Neural cell (in vitro differentiated cells): ENCODE data around the gene BMP4. TPM values are rescaled to one million over a fixed set of nuclear protein-coding genes. Genes with fewer than 3 reads are reported as not detected.

Experiments used
- H2AFZ ChIP-seq: fragments of 200-600, 300-800 bp; sonication (generic), shearing (Covaris generic); 2 replicates; pipeline ENCODE4 v1.6.0; 2014; ENCODE audit warnings: low read depth, mild to moderate bottlenecking, antibody characterized with exemption, low read length, moderate library complexity
- H3F3A ChIP-seq: fragments of 200-600 bp; shearing (Covaris generic); 2 replicates; pipeline ENCODE4 v1.6.1; 2016; ENCODE audit warnings: mild to moderate bottlenecking, moderate library complexity, mixed read lengths, antibody characterized with exemption, low read length; ENCODE audit not compliant: insufficient read depth, poor library complexity, severe bottlenecking
- H3K27ac ChIP-seq: fragments of 200-600, 300-800 bp; sonication (generic), shearing (Covaris generic); 2 replicates; pipeline ENCODE4 v1.5.1; 2014; ENCODE audit warnings: mild to moderate bottlenecking, low read length, moderate library complexity
- H3K27me3 ChIP-seq: fragments of 300-800, 200-600 bp; sonication (generic), shearing (Covaris generic); 2 replicates; pipeline ENCODE4 v1.6.0; 2014; ENCODE audit warnings: mild to moderate bottlenecking, low read depth, low read length, moderate library complexity; ENCODE audit not compliant: insufficient read depth
- H3K36me3 ChIP-seq: fragments of 300-800, 200-600 bp; sonication (generic), shearing (Covaris generic); 2 replicates; pipeline ENCODE4 v1.5.1; 2014; ENCODE audit warnings: mild to moderate bottlenecking, antibody characterized with exemption, low read length, moderate library complexity; ENCODE audit not compliant: insufficient read depth
- H3K4me2 ChIP-seq: fragments of 300-800, 200-600 bp; sonication (generic), shearing (Covaris generic); 2 replicates; pipeline ENCODE4 v1.6.0; 2014; ENCODE audit warnings: mild to moderate bottlenecking, low read length
- H3K4me3 ChIP-seq: fragments of 300-800, 200-600 bp; sonication (generic), shearing (Covaris generic); 2 replicates; pipeline ENCODE4 v1.5.1; 2014; ENCODE audit warnings: mild to moderate bottlenecking, low read length, moderate library complexity
- H3K79me2 ChIP-seq: fragments of 200-600 bp; shearing (Covaris generic); replicated peaks from 2 replicates; pipeline ENCODE4 v1.6.0; 2014; ENCODE audit warnings: mild to moderate bottlenecking, low read length, moderate library complexity; ENCODE audit not compliant: insufficient read depth
- H3K9ac ChIP-seq: fragments of 300-800, 200-600 bp; sonication (generic), shearing (Covaris generic); 2 replicates; pipeline ENCODE4 v1.6.1; 2016; ENCODE audit warnings: mild to moderate bottlenecking, low read length, mixed read lengths
- H3K9me2 ChIP-seq: fragments of 200-600 bp; shearing (Covaris generic); 2 replicates; pipeline ENCODE4 v1.6.1; 2016; ENCODE audit warnings: mild to moderate bottlenecking, low read length, mixed read lengths; ENCODE audit not compliant: insufficient read depth
- H3K9me3 ChIP-seq: fragments of 200-600, 300-800 bp; sonication (generic), shearing (Covaris generic); 2 replicates; pipeline ENCODE4 v1.6.1; 2016; ENCODE audit warnings: mild to moderate bottlenecking, mixed run types, low read length, moderate library complexity, mixed read lengths
- H4K20me1 ChIP-seq: fragments of 200-600 bp; shearing (Covaris generic); 2 replicates; pipeline ENCODE4 v1.6.1; 2016; ENCODE audit warnings: mild to moderate bottlenecking, mixed run types; ENCODE audit not compliant: insufficient read depth
- CTCF ChIP-seq: fragments of 450-650 bp; IDR thresholded peaks from 2 replicates; pipeline ENCODE4 v1.5.1; 2014; ENCODE audit warnings: antibody characterized with exemption, mild to moderate bottlenecking, moderate library complexity; ENCODE audit not compliant: poor library complexity, severe bottlenecking
- EP300 ChIP-seq: fragments of 450-650 bp; conservative IDR thresholded peaks from 2 replicates; pipeline ENCODE4 v1.6.1; 2014; ENCODE audit warnings: antibody characterized with exemption, mild to moderate bottlenecking, moderate library complexity; ENCODE audit not compliant: poor library complexity, severe bottlenecking
- EZH2 ChIP-seq: fragments of 200-600, 300-800 bp; shearing (Covaris generic), sonication (generic); IDR thresholded peaks from 2 replicates; pipeline ENCODE4 v1.6.1; 2014; ENCODE audit warnings: antibody characterized with exemption, low read length, borderline replicate concordance, mild to moderate bottlenecking; ENCODE audit not compliant: insufficient read depth, poor library complexity, severe bottlenecking
- MXI1 ChIP-seq: fragments of 450-650 bp; conservative IDR thresholded peaks from 2 replicates; pipeline ENCODE4 v1.6.1; 2014; ENCODE audit warnings: antibody characterized with exemption, mild to moderate bottlenecking; ENCODE audit not compliant: poor library complexity, severe bottlenecking
- POLR2AphosphoS5 ChIP-seq: IDR thresholded peaks from 2 replicates; pipeline ENCODE4 v1.6.1; 2012
- RAD21 ChIP-seq: fragments of 450-650 bp; conservative IDR thresholded peaks from 2 replicates; pipeline ENCODE4 v1.6.1; 2014; ENCODE audit warnings: antibody characterized with exemption, mild to moderate bottlenecking, moderate library complexity
- SMC3 ChIP-seq: fragments of 450-650 bp; conservative IDR thresholded peaks from 2 replicates; pipeline ENCODE4 v1.6.1; 2014; ENCODE audit warnings: antibody characterized with exemption, mild to moderate bottlenecking, moderate library complexity; ENCODE audit not compliant: poor library complexity
- TAF1 ChIP-seq: IDR thresholded peaks from 2 replicates; pipeline ENCODE4 v1.6.1; 2012; ENCODE audit warnings: low read depth
- polyA plus RNA-seq: library from polyadenylated mRNA; depleted of rRNA; stranded (reverse); fragments of >200 nt; gene quantifications from 2 replicates; pipeline ENCODE4 v1.2.3, GENCODE V29; 2014
- TF ChIP-seq, protein P1 (sequence below): IDR thresholded peaks from 2 replicates; pipeline ENCODE4 v1.6.1; 2012; ENCODE audit warnings: borderline replicate concordance

Gene BMP4
- polyA plus RNA-seq, 1 donor from 2014 or later: 2.5 TPM

GRCh38 chr14:53955671-53956426 is 776 bp downstream of the BMP4 start:
- no peaks in the 10 kb centered on the region for H4K20me1 ChIP-seq
- H3K9me2 ChIP-seq: no peaks in the 10 kb centered on the region
- H3K4me2 ChIP-seq: no peak overlapping the region
- peak overlapping the region; percentile 48 for H3K4me3 ChIP-seq
- no peaks in the 10 kb centered on the region for H3K9me3 ChIP-seq
- H3F3A ChIP-seq: no peaks in the 10 kb centered on the region
- no peak overlapping the region for H3K9ac ChIP-seq
- no peak overlapping the region for H3K27ac ChIP-seq
- H3K36me3 ChIP-seq: no peaks in the 10 kb centered on the region
- TF ChIP-seq, protein P1, sequence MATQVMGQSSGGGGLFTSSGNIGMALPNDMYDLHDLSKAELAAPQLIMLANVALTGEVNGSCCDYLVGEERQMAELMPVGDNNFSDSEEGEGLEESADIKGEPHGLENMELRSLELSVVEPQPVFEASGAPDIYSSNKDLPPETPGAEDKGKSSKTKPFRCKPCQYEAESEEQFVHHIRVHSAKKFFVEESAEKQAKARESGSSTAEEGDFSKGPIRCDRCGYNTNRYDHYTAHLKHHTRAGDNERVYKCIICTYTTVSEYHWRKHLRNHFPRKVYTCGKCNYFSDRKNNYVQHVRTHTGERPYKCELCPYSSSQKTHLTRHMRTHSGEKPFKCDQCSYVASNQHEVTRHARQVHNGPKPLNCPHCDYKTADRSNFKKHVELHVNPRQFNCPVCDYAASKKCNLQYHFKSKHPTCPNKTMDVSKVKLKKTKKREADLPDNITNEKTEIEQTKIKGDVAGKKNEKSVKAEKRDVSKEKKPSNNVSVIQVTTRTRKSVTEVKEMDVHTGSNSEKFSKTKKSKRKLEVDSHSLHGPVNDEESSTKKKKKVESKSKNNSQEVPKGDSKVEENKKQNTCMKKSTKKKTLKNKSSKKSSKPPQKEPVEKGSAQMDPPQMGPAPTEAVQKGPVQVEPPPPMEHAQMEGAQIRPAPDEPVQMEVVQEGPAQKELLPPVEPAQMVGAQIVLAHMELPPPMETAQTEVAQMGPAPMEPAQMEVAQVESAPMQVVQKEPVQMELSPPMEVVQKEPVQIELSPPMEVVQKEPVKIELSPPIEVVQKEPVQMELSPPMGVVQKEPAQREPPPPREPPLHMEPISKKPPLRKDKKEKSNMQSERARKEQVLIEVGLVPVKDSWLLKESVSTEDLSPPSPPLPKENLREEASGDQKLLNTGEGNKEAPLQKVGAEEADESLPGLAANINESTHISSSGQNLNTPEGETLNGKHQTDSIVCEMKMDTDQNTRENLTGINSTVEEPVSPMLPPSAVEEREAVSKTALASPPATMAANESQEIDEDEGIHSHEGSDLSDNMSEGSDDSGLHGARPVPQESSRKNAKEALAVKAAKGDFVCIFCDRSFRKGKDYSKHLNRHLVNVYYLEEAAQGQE: no peak
- TF ChIP-seq TAF1 (no peak), SMC3 (no peak), RAD21 (no peak), EZH2 (no peak), EP300 (no peak), MXI1 (no peak), POLR2AphosphoS5 (no peak), CTCF (no peak)
- H3K79me2 ChIP-seq: no peaks in the 10 kb centered on the region
- peaks cover 83% of the 10 kb centered on the region for H3K27me3 ChIP-seq
- no peak overlapping the region for H2AFZ ChIP-seq

- no peaks in the 10 kb centered on the region for H3K9me3 ChIP-seq
- no peak overlapping the region for H3K4me2 ChIP-seq
- H3K4me3 ChIP-seq: peak overlapping the region; percentile 77
- H3K9ac ChIP-seq: no peak overlapping the region
- no peak overlapping the region for H3K27ac ChIP-seq
- H3K79me2 ChIP-seq: no peaks in the 10 kb centered on the region
- no peak overlapping the region for H2AFZ ChIP-seq
- no peaks in the 10 kb centered on the region for H4K20me1 ChIP-seq
- TF ChIP-seq RAD21 (no peak), SMC3 (no peak), CTCF (no peak), POLR2AphosphoS5 (no peak), TAF1 (no peak), EZH2 (no peak), EP300 (no peak), MXI1 (no peak)
- TF ChIP-seq, protein P1: no peak
- no peaks in the 10 kb centered on the region for H3K9me2 ChIP-seq
- no peaks in the 10 kb centered on the region for H3F3A ChIP-seq
- no peaks in the 10 kb centered on the region for H3K36me3 ChIP-seq
- peaks cover 89% of the 10 kb centered on the region for H3K27me3 ChIP-seq
These were observed 1.4 kb downstream of the BMP4 start for GRCh38 chr14:53955229-53955556.
